Esophagus muscularis mucosa (tissue), 4 donors: ENCODE data around the gene AKAP6. TPM values are rescaled to one million over a fixed set of nuclear protein-coding genes. Genes with fewer than 3 reads are reported as not detected.

ENCODE experiments used
- DNase-seq: peaks from one replicate; pipeline ENCODE4 v3.0.0-alpha.2; 2017; ENCODE audit errors: extremely low spot score
- H3K27ac ChIP-seq, 4 donors: fragments of 200-600 bp; sonication (generic); replicated peaks in 1 of 4; 1 replicate in 3 of 4; 2 replicates in 1 of 4; pipeline ENCODE4 v1.5.1; 2016 to 2019; ENCODE audit warnings: mild to moderate bottlenecking in 1 of 4
- H3K27me3 ChIP-seq, 4 donors: fragments of 200-600 bp; sonication (generic); one replicate each; pipeline versions ENCODE4 v1.5.1 to v1.6.0; 2016 to 2019
- H3K36me3 ChIP-seq, 4 donors: fragments of 200-600 bp; sonication (generic); one replicate each; pipeline ENCODE4 v1.5.1; 2016 to 2019
- H3K4me1 ChIP-seq, 4 donors: fragments of 200-600 bp; sonication (generic); one replicate each; pipeline ENCODE4 v1.5.1; 2016 to 2019
- H3K4me3 ChIP-seq, 4 donors: fragments of 200-600 bp; sonication (generic); 1 replicate in 2 of 4; 2 replicates in 2 of 4; pipeline ENCODE4 v1.5.1; 2016 to 2019; ENCODE audit warnings: mild to moderate bottlenecking in 4 of 4, moderate library complexity in 1 of 4
- H3K9me3 ChIP-seq, 4 donors: fragments of 200-600 bp; sonication (generic); 1 replicate in 3 of 4; 2 replicates in 1 of 4; pipeline ENCODE4 v1.5.1; 2016 to 2019
- EP300 ChIP-seq: sonication (generic); formaldehyde crosslinking; IDR thresholded peaks from one replicate; pipeline ENCODE4 v1.6.1; 2017; ENCODE audit warnings: antibody characterized with exemption
- POLR2A ChIP-seq: fragments of 450-650 bp; IDR thresholded peaks from one replicate; pipeline ENCODE4 v1.6.1; 2017; ENCODE audit warnings: antibody characterized with exemption, moderate library complexity, mild to moderate bottlenecking, low read depth
- POLR2AphosphoS5 ChIP-seq, 2 donors: sonication (generic); formaldehyde crosslinking; IDR thresholded peaks; one replicate each; pipeline ENCODE4 v1.6.1; 2017; ENCODE audit warnings: antibody characterized with exemption in 2 of 2
- WGBS: methylation state at CpG from one replicate; pipeline ENCODE4 v1.1.5; 2018; 5-methylcytosine and 5-hydroxymethylcytosine counted together
- intact Hi-C: fragments of 100-400 bp; cut with DNase I; formaldehyde crosslinking; loops from one replicate; pipeline ENCODE4 v1.15.1; 2023
- total RNA-seq, 4 donors: library from RNA; depleted of rRNA; stranded (reverse); fragments of >200 nt; gene quantifications; one replicate each; pipeline versions ENCODE4 v1.1.0 to v1.2.1, GENCODE V29; 2016
- TF ChIP-seq, protein P1 (sequence below), 3 experiments: fragments of 200-600 bp in 2 of 3; fragments of 450-650 bp in 1 of 3; sonication (generic) in 2 of 3; IDR thresholded peaks; one replicate each; pipeline ENCODE4 v1.5.1; 2017 to 2019; ENCODE audit warnings: antibody characterized with exemption in 3 of 3, mild to moderate bottlenecking in 2 of 3, moderate library complexity in 1 of 3

The AKAP6 gene
- total RNA-seq, 4 donors from 2014 or later, result 21.3 to 38.6 (median 31.5) TPM

DNA sequence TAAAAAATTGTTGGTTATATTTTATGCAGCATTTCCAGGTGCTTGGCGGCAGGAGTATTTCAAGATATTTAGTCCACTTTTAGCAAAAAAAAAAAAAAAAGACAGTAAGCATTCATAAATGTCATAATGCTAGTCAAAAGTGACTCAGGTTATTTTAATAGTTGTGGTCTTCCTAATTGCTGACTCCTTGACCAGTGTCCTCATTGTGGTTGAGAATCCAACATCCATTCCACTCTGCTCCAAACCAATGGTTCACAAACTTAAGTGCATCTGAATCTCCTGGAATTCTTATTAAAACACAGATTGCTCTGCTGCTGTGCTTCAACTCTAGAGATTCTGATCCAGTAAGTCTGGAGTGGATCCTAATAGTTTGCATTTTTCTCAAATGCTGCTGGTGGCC, 71.4 kb downstream of the AKAP6 start:
- intact Hi-C loops, result no loop called here
- WGBS, result 100% methylated on average over 1 of the region's 1 CpG
- no peaks in the 10 kb centered on the region for H3K27me3 ChIP-seq
- H3K27ac ChIP-seq, result no peak overlapping the region
- H3K9me3 ChIP-seq, result no peaks in the 10 kb centered on the region
- peaks cover 15 to 29% (median 21%) of the 10 kb centered on the region in 4 donors for H3K4me1 ChIP-seq
- H3K4me3 ChIP-seq, result no peak overlapping the region
- no peak for DNase-seq
- H3K36me3 ChIP-seq, result no peaks in the 10 kb centered on the region
- TF ChIP-seq POLR2AphosphoS5 (IDR thresholded peaks at IDR 0.05) (no peak), EP300 (no peak), POLR2A (no peak)

DNA sequence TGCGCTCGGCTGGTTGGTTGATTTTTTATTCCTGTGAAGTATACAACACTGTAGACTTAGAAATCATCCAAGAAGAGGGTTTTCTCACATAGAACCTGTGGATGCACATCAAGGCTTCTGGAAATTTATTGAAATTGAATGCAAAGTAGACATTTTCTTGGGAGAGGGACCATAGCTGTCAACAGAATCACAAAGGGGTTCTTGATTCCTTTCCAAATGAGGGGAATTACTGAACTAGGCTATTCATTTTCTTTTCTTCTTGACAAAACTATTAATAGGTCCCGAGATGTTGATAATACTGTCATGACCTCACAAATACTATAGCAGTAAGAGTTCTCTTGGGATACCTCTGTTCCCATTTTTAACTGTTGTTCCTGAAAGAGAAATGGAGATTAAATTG, 73.9 kb downstream of the AKAP6 start:
- DNase-seq, result no peak
- H3K9me3 ChIP-seq, result no peaks in the 10 kb centered on the region
- H3K27ac ChIP-seq, result no peak overlapping the region
- H3K36me3 ChIP-seq, result no peaks in the 10 kb centered on the region
- TF ChIP-seq POLR2A, result no peak
- TF ChIP-seq, protein P1, sequence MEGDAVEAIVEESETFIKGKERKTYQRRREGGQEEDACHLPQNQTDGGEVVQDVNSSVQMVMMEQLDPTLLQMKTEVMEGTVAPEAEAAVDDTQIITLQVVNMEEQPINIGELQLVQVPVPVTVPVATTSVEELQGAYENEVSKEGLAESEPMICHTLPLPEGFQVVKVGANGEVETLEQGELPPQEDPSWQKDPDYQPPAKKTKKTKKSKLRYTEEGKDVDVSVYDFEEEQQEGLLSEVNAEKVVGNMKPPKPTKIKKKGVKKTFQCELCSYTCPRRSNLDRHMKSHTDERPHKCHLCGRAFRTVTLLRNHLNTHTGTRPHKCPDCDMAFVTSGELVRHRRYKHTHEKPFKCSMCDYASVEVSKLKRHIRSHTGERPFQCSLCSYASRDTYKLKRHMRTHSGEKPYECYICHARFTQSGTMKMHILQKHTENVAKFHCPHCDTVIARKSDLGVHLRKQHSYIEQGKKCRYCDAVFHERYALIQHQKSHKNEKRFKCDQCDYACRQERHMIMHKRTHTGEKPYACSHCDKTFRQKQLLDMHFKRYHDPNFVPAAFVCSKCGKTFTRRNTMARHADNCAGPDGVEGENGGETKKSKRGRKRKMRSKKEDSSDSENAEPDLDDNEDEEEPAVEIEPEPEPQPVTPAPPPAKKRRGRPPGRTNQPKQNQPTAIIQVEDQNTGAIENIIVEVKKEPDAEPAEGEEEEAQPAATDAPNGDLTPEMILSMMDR (IDR thresholded peaks at IDR 0.05), result no peak
- no peak for TF ChIP-seq POLR2AphosphoS5 (IDR thresholded peaks at IDR 0.05)
- TF ChIP-seq EP300, result no peak
- intact Hi-C loops, result no loop called here
- H3K4me3 ChIP-seq, result no peak overlapping the region
- H3K27me3 ChIP-seq, result no peaks in the 10 kb centered on the region
- peaks cover 14 to 31% (median 19%) of the 10 kb centered on the region in 4 donors for H3K4me1 ChIP-seq
- WGBS, result 87% methylated on average over 3 of the region's 3 CpGs

DNA sequence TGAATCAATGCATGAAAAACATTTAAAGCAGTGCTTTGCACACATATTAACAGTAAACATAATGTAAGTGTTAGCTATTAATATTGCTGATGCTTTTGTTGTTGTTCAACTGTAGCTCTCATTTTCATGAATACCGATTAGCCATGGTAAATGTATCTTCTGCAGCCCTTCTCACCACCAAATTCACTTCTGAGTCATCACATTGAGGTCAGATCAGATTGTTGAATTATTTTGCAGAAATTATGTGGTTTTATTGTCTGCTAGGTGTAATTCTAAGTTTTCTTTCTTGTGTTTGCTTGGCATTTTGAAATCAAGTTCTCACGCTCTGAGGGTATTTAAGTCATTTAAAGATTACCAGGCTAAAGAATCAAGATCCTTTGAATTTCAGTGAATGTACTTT, 74.6 kb downstream of the AKAP6 start:
- DNase-seq, result no peak
- WGBS, result 95% methylated on average over 2 of the region's 2 CpGs
- Histone ChIP-seq H3K27me3 (no peaks in the 10 kb centered on the region), H3K27ac (no peak overlapping the region), H3K36me3 (no peaks in the 10 kb centered on the region), H3K4me3 (no peak overlapping the region), H3K4me1 (peaks cover 11 to 27% (median 14%) of the 10 kb centered on the region in 4 donors), H3K9me3 (no peaks in the 10 kb centered on the region)
- intact Hi-C loops, result no loop called here
- TF ChIP-seq, protein P1 (IDR thresholded peaks at IDR 0.05), result no peak
- TF ChIP-seq POLR2AphosphoS5 (IDR thresholded peaks at IDR 0.05), result no peak
- TF ChIP-seq EP300, result no peak
- no peak for TF ChIP-seq POLR2A

DNA sequence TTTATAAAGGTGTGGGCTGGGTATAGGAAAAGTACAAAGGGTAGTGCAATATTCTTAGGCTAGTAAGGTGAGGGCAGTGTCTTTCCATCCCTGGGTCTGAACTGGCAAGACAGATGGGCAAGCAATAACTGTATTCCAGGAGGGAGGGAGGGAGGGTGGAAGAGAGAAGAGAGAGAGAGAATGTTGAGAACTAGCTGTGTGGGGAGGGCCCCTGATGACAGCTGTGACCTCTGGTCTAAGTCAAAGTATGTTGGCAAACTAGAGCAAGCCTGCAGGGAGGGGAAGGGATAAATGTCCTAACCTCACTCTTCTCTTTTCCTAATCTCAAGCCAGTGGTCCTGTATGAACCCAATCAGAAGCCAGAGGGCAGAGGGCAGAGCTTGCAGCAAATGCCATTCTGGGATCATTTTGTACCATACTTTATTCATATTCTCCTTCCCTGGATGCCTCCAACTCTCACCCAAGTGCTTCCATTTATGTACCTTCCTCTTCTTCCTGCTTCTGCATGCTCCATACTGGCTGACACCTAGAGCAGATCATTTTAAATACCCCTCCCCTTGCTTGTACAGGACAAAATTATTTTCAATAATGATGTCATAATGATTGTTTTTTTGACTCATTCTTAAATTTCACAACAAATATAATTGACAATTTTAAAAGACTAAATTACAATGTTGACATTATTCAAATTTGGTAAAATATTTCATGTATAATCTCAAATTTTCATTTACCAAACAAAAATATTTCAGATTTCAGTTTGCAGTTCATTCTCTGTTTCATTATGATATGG, 75.9 kb downstream of the AKAP6 start:
- DNase-seq, result no peak
- no peaks in the 10 kb centered on the region for H3K9me3 ChIP-seq
- TF ChIP-seq, protein P1 (IDR thresholded peaks at IDR 0.05), result no peak
- TF ChIP-seq POLR2AphosphoS5 (IDR thresholded peaks at IDR 0.05), result no peak
- TF ChIP-seq EP300, result no peak
- TF ChIP-seq POLR2A, result no peak
- H3K27ac ChIP-seq, result no peak overlapping the region
- H3K27me3 ChIP-seq, result no peaks in the 10 kb centered on the region
- no peak overlapping the region for H3K4me3 ChIP-seq
- no peaks in the 10 kb centered on the region for H3K36me3 ChIP-seq
- peaks cover 11 to 23% (median 12%) of the 10 kb centered on the region in 4 donors for H3K4me1 ChIP-seq
- intact Hi-C loops, result no loop called here

DNA sequence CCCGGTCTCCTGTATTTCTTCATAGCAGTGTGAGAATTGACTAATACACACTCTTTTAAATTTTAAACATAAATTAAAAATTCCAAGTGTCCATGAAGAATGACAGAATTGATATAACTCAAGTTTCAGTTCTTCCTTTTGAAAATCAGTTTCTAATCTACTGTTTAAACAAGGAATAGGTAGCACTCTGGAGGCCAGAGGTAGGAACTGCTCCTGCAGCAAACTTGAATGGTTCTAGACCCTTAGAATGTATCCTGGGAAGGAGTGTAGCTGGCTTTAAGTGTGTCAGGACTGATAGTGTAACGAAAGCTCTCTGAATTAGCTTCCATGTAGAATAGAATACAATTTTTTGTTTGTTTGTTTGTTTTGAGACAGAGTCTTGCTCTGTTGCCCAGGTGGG, 76.8 kb downstream of the AKAP6 start:
- intact Hi-C loops, result no loop called here
- H3K27me3 ChIP-seq, result no peaks in the 10 kb centered on the region

More for the DNA sequence above, 76.8 kb downstream of the AKAP6 start:
- Histone ChIP-seq H3K36me3 (no peaks in the 10 kb centered on the region), H3K4me1 (peaks cover 11 to 23% (median 12%) of the 10 kb centered on the region in 4 donors), H3K27ac (no peak overlapping the region), H3K9me3 (no peaks in the 10 kb centered on the region), H3K4me3 (no peak overlapping the region)
- 90% methylated on average over 2 of the region's 2 CpGs for WGBS
- no peak for DNase-seq
- TF ChIP-seq POLR2AphosphoS5 (IDR thresholded peaks at IDR 0.05), result no peak
- TF ChIP-seq, protein P1 (IDR thresholded peaks at IDR 0.05), result peak in 1 of 3 experiments; percentile 4
